A549 (cell line): ENCODE results near the gene ITCH.
"Not testable (repeated sequence)": the region's sequence is repeated elsewhere in the genome, so short reads cannot be mapped to it uniquely, and the experiment has no call there.

Experiments
- KDM1A ChIP-seq: fragments of 200-600 bp; sonication (generic); IDR thresholded peaks from 2 replicates; pipeline ENCODE4 v1.6.1; 2016; ENCODE audit warnings: low read depth, mild to moderate bottlenecking
- MYC ChIP-seq: IDR thresholded peaks from 2 replicates; pipeline ENCODE4 v1.6.1; 2012; ENCODE audit warnings: mild to moderate bottlenecking, inconsistent platforms, low read length, improper control_type of control experiment, borderline replicate concordance
- NPAS2 ChIP-seq: fragments of 250-450 bp; sonication (Bioruptor Pico); IDR thresholded peaks from 2 replicates; pipeline ENCODE4 v1.8.0; 2022; ENCODE audit warnings: mild to moderate bottlenecking, moderate library complexity, borderline replicate concordance
- TF ChIP-seq, protein P1 (sequence below): IDR thresholded peaks from 2 replicates; pipeline ENCODE4 v1.6.1; 2012
- TF ChIP-seq, protein P2 (sequence below): fragments of >200 bp; sonication (Bioruptor Twin); formaldehyde crosslinking; IDR thresholded peaks from 3 replicates; pipeline ENCODE4 v1.5.1; 2016
- TF ChIP-seq, protein P3 (sequence below): fragments of 450-650 bp; IDR thresholded peaks from 2 replicates; pipeline ENCODE4 v1.6.1; 2014; ENCODE audit warnings: antibody characterized with exemption
- TF ChIP-seq, protein P4 (sequence below): fragments of 200-600 bp; sonication (generic); IDR thresholded peaks from 2 replicates; pipeline ENCODE4 v1.6.1; 2016; ENCODE audit warnings: antibody characterized with exemption, mild to moderate bottlenecking, moderate library complexity

DNA sequence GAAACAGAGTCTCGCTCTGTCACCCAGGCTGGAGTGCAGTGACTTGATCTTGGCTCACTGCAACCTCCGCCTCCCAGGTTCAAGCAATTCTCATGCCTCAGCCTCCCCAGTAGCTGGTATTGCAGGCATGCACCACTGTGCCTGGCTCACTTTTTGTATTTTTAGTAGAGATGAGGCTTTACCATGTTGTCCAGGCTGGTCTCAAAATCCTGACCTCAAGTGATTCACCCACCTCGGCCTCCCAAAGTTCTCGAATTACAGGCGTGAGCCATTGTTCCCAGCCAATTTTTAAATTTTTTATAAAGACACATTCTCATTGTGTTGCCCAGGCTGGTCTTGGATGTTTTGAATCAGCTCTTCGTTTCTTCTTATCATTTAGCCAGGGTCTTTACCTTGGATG is 37.7 kb downstream of the ITCH start:
- not testable (repeated sequence) for TF ChIP-seq NPAS2 (CRISPR knock-in tag); MYC; KDM1A
- TF ChIP-seq, protein P1, sequence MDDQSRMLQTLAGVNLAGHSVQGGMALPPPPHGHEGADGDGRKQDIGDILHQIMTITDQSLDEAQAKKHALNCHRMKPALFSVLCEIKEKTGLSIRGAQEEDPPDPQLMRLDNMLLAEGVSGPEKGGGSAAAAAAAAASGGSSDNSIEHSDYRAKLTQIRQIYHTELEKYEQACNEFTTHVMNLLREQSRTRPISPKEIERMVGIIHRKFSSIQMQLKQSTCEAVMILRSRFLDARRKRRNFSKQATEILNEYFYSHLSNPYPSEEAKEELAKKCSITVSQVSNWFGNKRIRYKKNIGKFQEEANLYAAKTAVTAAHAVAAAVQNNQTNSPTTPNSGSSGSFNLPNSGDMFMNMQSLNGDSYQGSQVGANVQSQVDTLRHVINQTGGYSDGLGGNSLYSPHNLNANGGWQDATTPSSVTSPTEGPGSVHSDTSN = not testable (repeated sequence)
- TF ChIP-seq, protein P2, sequence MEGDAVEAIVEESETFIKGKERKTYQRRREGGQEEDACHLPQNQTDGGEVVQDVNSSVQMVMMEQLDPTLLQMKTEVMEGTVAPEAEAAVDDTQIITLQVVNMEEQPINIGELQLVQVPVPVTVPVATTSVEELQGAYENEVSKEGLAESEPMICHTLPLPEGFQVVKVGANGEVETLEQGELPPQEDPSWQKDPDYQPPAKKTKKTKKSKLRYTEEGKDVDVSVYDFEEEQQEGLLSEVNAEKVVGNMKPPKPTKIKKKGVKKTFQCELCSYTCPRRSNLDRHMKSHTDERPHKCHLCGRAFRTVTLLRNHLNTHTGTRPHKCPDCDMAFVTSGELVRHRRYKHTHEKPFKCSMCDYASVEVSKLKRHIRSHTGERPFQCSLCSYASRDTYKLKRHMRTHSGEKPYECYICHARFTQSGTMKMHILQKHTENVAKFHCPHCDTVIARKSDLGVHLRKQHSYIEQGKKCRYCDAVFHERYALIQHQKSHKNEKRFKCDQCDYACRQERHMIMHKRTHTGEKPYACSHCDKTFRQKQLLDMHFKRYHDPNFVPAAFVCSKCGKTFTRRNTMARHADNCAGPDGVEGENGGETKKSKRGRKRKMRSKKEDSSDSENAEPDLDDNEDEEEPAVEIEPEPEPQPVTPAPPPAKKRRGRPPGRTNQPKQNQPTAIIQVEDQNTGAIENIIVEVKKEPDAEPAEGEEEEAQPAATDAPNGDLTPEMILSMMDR = not testable (repeated sequence)
- TF ChIP-seq, protein P3, sequence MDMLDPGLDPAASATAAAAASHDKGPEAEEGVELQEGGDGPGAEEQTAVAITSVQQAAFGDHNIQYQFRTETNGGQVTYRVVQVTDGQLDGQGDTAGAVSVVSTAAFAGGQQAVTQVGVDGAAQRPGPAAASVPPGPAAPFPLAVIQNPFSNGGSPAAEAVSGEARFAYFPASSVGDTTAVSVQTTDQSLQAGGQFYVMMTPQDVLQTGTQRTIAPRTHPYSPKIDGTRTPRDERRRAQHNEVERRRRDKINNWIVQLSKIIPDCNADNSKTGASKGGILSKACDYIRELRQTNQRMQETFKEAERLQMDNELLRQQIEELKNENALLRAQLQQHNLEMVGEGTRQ = not testable (repeated sequence)
- TF ChIP-seq, protein P4, sequence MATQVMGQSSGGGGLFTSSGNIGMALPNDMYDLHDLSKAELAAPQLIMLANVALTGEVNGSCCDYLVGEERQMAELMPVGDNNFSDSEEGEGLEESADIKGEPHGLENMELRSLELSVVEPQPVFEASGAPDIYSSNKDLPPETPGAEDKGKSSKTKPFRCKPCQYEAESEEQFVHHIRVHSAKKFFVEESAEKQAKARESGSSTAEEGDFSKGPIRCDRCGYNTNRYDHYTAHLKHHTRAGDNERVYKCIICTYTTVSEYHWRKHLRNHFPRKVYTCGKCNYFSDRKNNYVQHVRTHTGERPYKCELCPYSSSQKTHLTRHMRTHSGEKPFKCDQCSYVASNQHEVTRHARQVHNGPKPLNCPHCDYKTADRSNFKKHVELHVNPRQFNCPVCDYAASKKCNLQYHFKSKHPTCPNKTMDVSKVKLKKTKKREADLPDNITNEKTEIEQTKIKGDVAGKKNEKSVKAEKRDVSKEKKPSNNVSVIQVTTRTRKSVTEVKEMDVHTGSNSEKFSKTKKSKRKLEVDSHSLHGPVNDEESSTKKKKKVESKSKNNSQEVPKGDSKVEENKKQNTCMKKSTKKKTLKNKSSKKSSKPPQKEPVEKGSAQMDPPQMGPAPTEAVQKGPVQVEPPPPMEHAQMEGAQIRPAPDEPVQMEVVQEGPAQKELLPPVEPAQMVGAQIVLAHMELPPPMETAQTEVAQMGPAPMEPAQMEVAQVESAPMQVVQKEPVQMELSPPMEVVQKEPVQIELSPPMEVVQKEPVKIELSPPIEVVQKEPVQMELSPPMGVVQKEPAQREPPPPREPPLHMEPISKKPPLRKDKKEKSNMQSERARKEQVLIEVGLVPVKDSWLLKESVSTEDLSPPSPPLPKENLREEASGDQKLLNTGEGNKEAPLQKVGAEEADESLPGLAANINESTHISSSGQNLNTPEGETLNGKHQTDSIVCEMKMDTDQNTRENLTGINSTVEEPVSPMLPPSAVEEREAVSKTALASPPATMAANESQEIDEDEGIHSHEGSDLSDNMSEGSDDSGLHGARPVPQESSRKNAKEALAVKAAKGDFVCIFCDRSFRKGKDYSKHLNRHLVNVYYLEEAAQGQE = not testable (repeated sequence)
